CD4-positive, alpha-beta T cell treated with Interleukin-4 for 1 hour (primary cell): ENCODE measurements around the gene C19orf53.

Source experiments
- DNase-seq, 2 donors: peaks; one replicate each; pipeline ENCODE4 v3.0.0-alpha.2; 2020 to 2022

C19orf53 gene

GRCh38 chr19:13827656-13828055 is 53.4 kb downstream of the C19orf53 start:
- peak in 1 of 2 donors; percentile 31 for DNase-seq
